Left lung (tissue), 10 donors: ENCODE measurements around the gene LNP1. TPM values are rescaled to one million over a fixed set of nuclear protein-coding genes. Genes with fewer than 3 reads are reported as not detected.

ENCODE experiments used
- ATAC-seq: fragments of 200-7000 bp; cut with Tn5 transposase; one replicate; pipeline ENCODE4 v1.9.1; 2020; ENCODE audit warnings: moderate library complexity
- DNase-seq, 4 donors: peaks; one replicate each; pipeline ENCODE4 v3.0.0-alpha.2; 2013 to 2020
- H3K27ac ChIP-seq, 2 donors: fragments of 200-600 bp; sonication (generic) in 1 of 2; one replicate each; pipeline versions ENCODE4 v1.5.0 to v1.8.0; 2020 to 2021
- H3K27me3 ChIP-seq, 2 donors: fragments of 200-600 bp; sonication (generic) in 1 of 2; one replicate each; pipeline versions ENCODE4 v1.5.0 to v1.8.0; 2020 to 2021
- H3K36me3 ChIP-seq, 2 donors: fragments of 200-600 bp; sonication (generic) in 1 of 2; one replicate each; pipeline versions ENCODE4 v1.5.0 to v1.8.0; 2020 to 2021
- H3K4me1 ChIP-seq, 2 donors: fragments of 200-600 bp; one replicate each; pipeline ENCODE4 v1.8.0; 2021
- H3K4me3 ChIP-seq, 2 donors: fragments of 200-600 bp; sonication (generic) in 1 of 2; one replicate each; pipeline versions ENCODE4 v1.5.0 to v1.8.0; 2020 to 2021; ENCODE audit warnings: mild to moderate bottlenecking in 1 of 2
- H3K9me3 ChIP-seq, 2 donors: fragments of 200-600 bp; sonication (generic) in 1 of 2; one replicate each; pipeline versions ENCODE4 v1.5.0 to v1.8.0; 2020 to 2021
- CTCF ChIP-seq, 2 donors: fragments of 200-600 bp; sonication (generic) in 1 of 2; IDR thresholded peaks; one replicate each; pipeline versions ENCODE4 v1.5.0 to v1.8.0; 2021; ENCODE audit warnings: antibody characterized with exemption in 2 of 2
- intact Hi-C, 2 donors: fragments of 100-400 bp; cut with DNase I; formaldehyde crosslinking; loops; one replicate each; pipeline versions ENCODE4 v1.11.2 to v1.14.2; 2022
- polyA plus RNA-seq, 6 donors: library from polyadenylated mRNA; unstranded; fragments of 120-200 nt; gene quantifications; one replicate each; pipeline ENCODE4 v1.2.1, GENCODE V29; 2013; ENCODE audit not compliant: insufficient read length in 6 of 6
- total RNA-seq, 2 donors: library from RNA; stranded (reverse); fragmentation: NEBNext Ultra II Directional; extraction: Animal tissue kit (Norgen Biotek cat#: 25700); gene quantifications; one replicate each; pipeline ENCODE4 v1.2.1, GENCODE V29; 2021
- donor health status: DM: no; HTN: yes; CAD: no.
- donor health status: DM: no; HTN: no; CAD: no.

LNP1 gene
- total and polyA plus RNA-seq, 8 donors, result 1.4 to 13.0 (median 9.0) TPM

GRCh38 chr3:100419406-100419805, 18.1 kb downstream of the LNP1 start:
- Histone ChIP-seq H3K27ac (no peak overlapping the region), H3K36me3 (no peaks in the 10 kb centered on the region), H3K9me3 (no peaks in the 10 kb centered on the region), H3K27me3 (no peaks in the 10 kb centered on the region), H3K4me1 (no peaks in the 10 kb centered on the region), H3K4me3 (no peak overlapping the region)
- intact Hi-C loops, result no loop called here
- ATAC-seq, result peak; percentile 29
- no peak for TF ChIP-seq CTCF (IDR thresholded peaks at IDR 0.05)
- DNase-seq, result no peak

- intact Hi-C loops, result no loop called here
- DNase-seq (no peak), ATAC-seq (no peak)
- Histone ChIP-seq H3K36me3 (no peaks in the 10 kb centered on the region), H3K4me3 (no peak overlapping the region), H3K4me1 (no peaks in the 10 kb centered on the region), H3K9me3 (no peaks in the 10 kb centered on the region), H3K27me3 (no peaks in the 10 kb centered on the region), H3K27ac (no peak overlapping the region)
- no peak for TF ChIP-seq CTCF (IDR thresholded peaks at IDR 0.05)
Measured at GRCh38 chr3:100420885-100421284, 19.5 kb downstream of the LNP1 start.

- DNase-seq, result no peak
- intact Hi-C loops, result no loop called here
Measured at GRCh38 chr3:100423611-100424010, 22.3 kb downstream of the LNP1 start.

GRCh38 chr3:100424261-100424660, 22.9 kb downstream of the LNP1 start:
- no peak overlapping the region for H3K27ac ChIP-seq
- H3K9me3 ChIP-seq, result no peaks in the 10 kb centered on the region
- H3K27me3 ChIP-seq, result no peaks in the 10 kb centered on the region
- H3K4me1 ChIP-seq, result no peaks in the 10 kb centered on the region
- TF ChIP-seq CTCF (IDR thresholded peaks at IDR 0.05), result no peak
- no peak overlapping the region for H3K4me3 ChIP-seq
- no peaks in the 10 kb centered on the region for H3K36me3 ChIP-seq
- intact Hi-C loops, result no loop called here
- no peak for DNase-seq
- no peak for ATAC-seq

More at GRCh38 chr3:100423611-100424010, 22.3 kb downstream of the LNP1 start:
- no peak overlapping the region for H3K4me3 ChIP-seq
- no peaks in the 10 kb centered on the region for H3K4me1 ChIP-seq
- H3K27ac ChIP-seq, result no peak overlapping the region
- TF ChIP-seq CTCF (IDR thresholded peaks at IDR 0.05), result no peak
- H3K9me3 ChIP-seq, result no peaks in the 10 kb centered on the region
- no peaks in the 10 kb centered on the region for H3K36me3 ChIP-seq
- H3K27me3 ChIP-seq, result no peaks in the 10 kb centered on the region
- no peak for ATAC-seq

- no peaks in the 10 kb centered on the region for H3K4me1 ChIP-seq
- intact Hi-C loops, result no loop called here
- DNase-seq (no peak), ATAC-seq (no peak)
- H3K9me3 ChIP-seq, result no peaks in the 10 kb centered on the region
- no peak overlapping the region for H3K27ac ChIP-seq
- no peak overlapping the region for H3K4me3 ChIP-seq
- no peak for TF ChIP-seq CTCF (IDR thresholded peaks at IDR 0.05)
- H3K27me3 ChIP-seq, result no peaks in the 10 kb centered on the region
- no peaks in the 10 kb centered on the region for H3K36me3 ChIP-seq
Measured at GRCh38 chr3:100425316-100425715, 24.0 kb downstream of the LNP1 start.
